ENCODE results near the gene FRMPD2.
"Not testable (repeated sequence)": the region's sequence is repeated elsewhere in the genome, so short reads cannot be mapped to it uniquely, and the experiment has no call there.

DNA sequence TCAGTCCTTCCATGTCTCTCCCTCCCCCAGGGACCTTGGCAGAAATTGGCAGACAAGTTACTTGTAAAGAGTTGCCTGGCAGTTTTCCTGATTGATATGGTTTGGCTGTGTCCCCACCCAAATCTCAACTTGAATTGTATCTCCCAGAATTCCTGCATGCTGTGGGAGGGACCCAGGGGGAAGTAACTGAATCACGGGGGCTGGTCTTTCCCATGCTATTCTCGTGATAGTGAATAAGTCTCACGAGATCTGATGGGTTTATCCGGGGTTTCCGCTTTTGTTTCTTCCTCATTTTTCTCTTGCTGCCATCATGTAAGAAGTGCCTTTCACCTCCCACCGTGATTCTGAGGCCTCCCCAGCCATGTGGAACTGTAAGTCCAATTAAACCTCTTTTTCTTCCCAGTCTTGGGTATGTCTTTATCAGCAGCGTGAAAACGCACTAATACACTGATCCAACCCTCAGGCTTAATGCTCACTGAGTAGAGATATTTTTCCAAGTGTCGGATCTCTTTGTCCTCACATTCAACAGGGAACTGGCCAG is 88.2 kb downstream of the FRMPD2 start:
- TF ChIP-seq, protein P1, sequence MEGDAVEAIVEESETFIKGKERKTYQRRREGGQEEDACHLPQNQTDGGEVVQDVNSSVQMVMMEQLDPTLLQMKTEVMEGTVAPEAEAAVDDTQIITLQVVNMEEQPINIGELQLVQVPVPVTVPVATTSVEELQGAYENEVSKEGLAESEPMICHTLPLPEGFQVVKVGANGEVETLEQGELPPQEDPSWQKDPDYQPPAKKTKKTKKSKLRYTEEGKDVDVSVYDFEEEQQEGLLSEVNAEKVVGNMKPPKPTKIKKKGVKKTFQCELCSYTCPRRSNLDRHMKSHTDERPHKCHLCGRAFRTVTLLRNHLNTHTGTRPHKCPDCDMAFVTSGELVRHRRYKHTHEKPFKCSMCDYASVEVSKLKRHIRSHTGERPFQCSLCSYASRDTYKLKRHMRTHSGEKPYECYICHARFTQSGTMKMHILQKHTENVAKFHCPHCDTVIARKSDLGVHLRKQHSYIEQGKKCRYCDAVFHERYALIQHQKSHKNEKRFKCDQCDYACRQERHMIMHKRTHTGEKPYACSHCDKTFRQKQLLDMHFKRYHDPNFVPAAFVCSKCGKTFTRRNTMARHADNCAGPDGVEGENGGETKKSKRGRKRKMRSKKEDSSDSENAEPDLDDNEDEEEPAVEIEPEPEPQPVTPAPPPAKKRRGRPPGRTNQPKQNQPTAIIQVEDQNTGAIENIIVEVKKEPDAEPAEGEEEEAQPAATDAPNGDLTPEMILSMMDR (IDR thresholded peaks at IDR 0.05; ENCODE audit: poor library complexity) = not testable (repeated sequence)
- not testable (repeated sequence) for TF ChIP-seq EZH2 (IDR thresholded peaks at IDR 0.05; ENCODE audit: borderline replicate concordance); EZH2phosphoT487 (IDR thresholded peaks at IDR 0.05; ENCODE audit: low read depth, severe bottlenecking, unreplicated experiment)

Data from hepatocyte (in vitro differentiated cells).